Natural killer cell (primary cell): Measurements from ENCODE around the gene RND3. TPM values are rescaled to one million over a fixed set of nuclear protein-coding genes. Genes with fewer than 3 reads are reported as not detected.

Experiments used
- ATAC-seq, 3 donors: fragments of 150-1000 bp in 2 of 3; fragments of 200-7000 bp in 1 of 3; cut with Tn5 transposase; 1 replicate in 1 of 3; 2 replicates in 2 of 3; pipeline ENCODE4 v1.10.0; 2021; ENCODE audit warnings: mild to moderate bottlenecking in 2 of 3, moderate library complexity in 2 of 3
- DNase-seq, 2 donors: peaks; one replicate each; pipeline versions ENCODE4 v3.0.0 to v3.0.0-alpha.2; 2013 to 2021; ENCODE audit warnings: mixed read lengths in 1 of 2
- H3K27ac ChIP-seq: one replicate; pipeline ENCODE4 v1.5.1; 2013; ENCODE audit warnings: mild to moderate bottlenecking, low read length
- H3K27me3 ChIP-seq: one replicate; pipeline ENCODE4 v1.6.1; 2013; ENCODE audit warnings: low read length; ENCODE audit not compliant: control insufficient read depth, insufficient read depth
- H3K36me3 ChIP-seq: one replicate; pipeline ENCODE4 v1.6.1; 2013; ENCODE audit warnings: low read length; ENCODE audit not compliant: control insufficient read depth, insufficient read depth
- H3K4me1 ChIP-seq: one replicate; pipeline ENCODE4 v1.6.1; 2013; ENCODE audit warnings: low read length; ENCODE audit not compliant: control insufficient read depth, insufficient read depth
- H3K4me3 ChIP-seq: one replicate; pipeline ENCODE4 v1.5.1; 2013; ENCODE audit warnings: low read length
- H3K9me3 ChIP-seq: one replicate; pipeline ENCODE4 v1.6.1; 2013; ENCODE audit warnings: low read length; ENCODE audit not compliant: control insufficient read depth, insufficient read depth
- H3K27ac Mint-ChIP-seq, 2 donors: one replicate each; pipeline ENCODE4 v1.8.0; 2022; ENCODE audit warnings: mild to moderate bottlenecking in 2 of 2, mixed read lengths in 2 of 2, moderate library complexity in 1 of 2
- H3K27me3 Mint-ChIP-seq, 2 donors: one replicate each; pipeline ENCODE4 v1.8.0; 2022; ENCODE audit warnings: low read depth in 2 of 2, mixed read lengths in 2 of 2
- H3K36me3 Mint-ChIP-seq: one replicate; pipeline ENCODE4 v1.8.0; 2022; ENCODE audit warnings: mixed read lengths
- H3K4me1 Mint-ChIP-seq, 2 donors: one replicate each; pipeline ENCODE4 v1.8.0; 2022; ENCODE audit warnings: mixed read lengths in 2 of 2
- H3K4me3 Mint-ChIP-seq: one replicate; pipeline ENCODE4 v1.8.0; 2022; ENCODE audit warnings: mild to moderate bottlenecking, moderate library complexity, mixed read lengths
- H3K9me3 Mint-ChIP-seq, 2 donors: one replicate each; pipeline ENCODE4 v1.8.0; 2022; ENCODE audit warnings: mixed read lengths in 2 of 2
- CTCF ChIP-seq: fragments of 200-600 bp; IDR thresholded peaks from one replicate; pipeline ENCODE4 v1.8.0; 2022; ENCODE audit warnings: antibody characterized with exemption
- WGBS: methylation state at CpG from one replicate; pipeline ENCODE4 v1.1.7; 2013; ENCODE audit warnings: missing lambda C conversion rate; ENCODE audit not compliant: insufficient coverage; 5-methylcytosine and 5-hydroxymethylcytosine counted together
- intact Hi-C: fragments of 100-400 bp; cut with micrococcal nuclease; formaldehyde crosslinking; loops from one replicate; pipeline ENCODE4 v1.14.2; 2022
- total RNA-seq, 4 donors: library from RNA; stranded (reverse); fragments of 120-200 nt in 1 of 4; gene quantifications; one replicate each; pipeline versions ENCODE4 v1.2.3 to v1.2.4, GENCODE V29; 2013 to 2022

Gene RND3
- total RNA-seq, 3 donors from 2014 or later (not counting 1 experiment from before 2014, with no cell fraction given): not detected

- Histone ChIP-seq H3K36me3 (no peaks in the 10 kb centered on the region), H3K4me1 (no peaks in the 10 kb centered on the region), H3K27ac (no peak overlapping the region), H3K27me3 (no peaks in the 10 kb centered on the region), H3K9me3 (no peaks in the 10 kb centered on the region), H3K4me3 (no peak overlapping the region)
- TF ChIP-seq CTCF: no peak
- no peak for DNase-seq
- Mint-ChIP-seq H3K27me3 (no peaks in the 10 kb centered on the region), H3K36me3 (no peaks in the 10 kb centered on the region), H3K4me1 (no peaks in the 10 kb centered on the region), H3K4me3 (no peak overlapping the region), H3K9me3 (peaks cover 15% of the 10 kb centered on the region in 2 donors), H3K27ac (no peak overlapping the region)
- ATAC-seq: no peak
- intact Hi-C loops: no loop called here
- 83% methylated on average over 1 of the region's 5 CpGs for WGBS
These were observed 30.6 kb upstream of the RND3 start for GRCh38 chr2:150517951-150518680.

- Histone ChIP-seq H3K9me3 (no peaks in the 10 kb centered on the region), H3K36me3 (no peaks in the 10 kb centered on the region), H3K4me1 (no peaks in the 10 kb centered on the region), H3K27me3 (no peaks in the 10 kb centered on the region), H3K27ac (no peak overlapping the region), H3K4me3 (no peak overlapping the region)
- no peak for TF ChIP-seq CTCF
- intact Hi-C loops: no loop called here
- H3K9me3 Mint-ChIP-seq: peaks cover 7 to 13% of the 10 kb centered on the region in 2 donors
- no peaks in the 10 kb centered on the region for H3K36me3 Mint-ChIP-seq
- DNase-seq: no peak
- no peak for ATAC-seq
- H3K27ac Mint-ChIP-seq: no peak overlapping the region
- no peaks in the 10 kb centered on the region for H3K27me3 Mint-ChIP-seq
- no peaks in the 10 kb centered on the region for H3K4me1 Mint-ChIP-seq
- H3K4me3 Mint-ChIP-seq: no peak overlapping the region
These were observed 26.2 kb upstream of the RND3 start for GRCh38 chr2:150513647-150514046.

GRCh38 chr2:150508497-150509137 lies 21.1 kb upstream of the RND3 start:
- H3K27ac Mint-ChIP-seq: no peak overlapping the region
- Histone ChIP-seq H3K27ac (no peak overlapping the region), H3K27me3 (no peaks in the 10 kb centered on the region), H3K9me3 (no peaks in the 10 kb centered on the region), H3K4me3 (no peak overlapping the region), H3K36me3 (no peaks in the 10 kb centered on the region), H3K4me1 (no peaks in the 10 kb centered on the region)
- intact Hi-C loops: no loop called here
- WGBS: 75% methylated on average over 1 of the region's 2 CpGs
- no peaks in the 10 kb centered on the region for H3K4me1 Mint-ChIP-seq
- H3K4me3 Mint-ChIP-seq: no peak overlapping the region
- no peak for DNase-seq
- TF ChIP-seq CTCF: no peak
- no peaks in the 10 kb centered on the region for H3K27me3 Mint-ChIP-seq
- peaks cover 6 to 9% of the 10 kb centered on the region in 2 donors for H3K9me3 Mint-ChIP-seq
- H3K36me3 Mint-ChIP-seq: no peaks in the 10 kb centered on the region
- ATAC-seq: no peak
